Measurements from ENCODE around the gene MAGI2. TPM values are rescaled to one million over a fixed set of nuclear protein-coding genes. Genes with fewer than 3 reads are reported as not detected.

Gene MAGI2
- total and polyA plus RNA-seq, 2 of the 13 experiments (the other 11 are each of a cell fraction or from before 2014, with no cell fraction given), result 1.5 to 3.8 TPM

- Histone ChIP-seq H3K4me3 (replicated peaks in 1 of 3; ENCODE audit: insufficient read depth in 1 of 3, low read depth in 2 of 3, low read length in 3 of 3) (no peak overlapping the region), H3K9ac (ENCODE audit: insufficient read depth, low read depth, low read length) (no peak overlapping the region), H3K36me3 (replicated peaks in 1 of 2; ENCODE audit: control insufficient read depth in 1 of 2, insufficient read depth in 2 of 2, low read length in 2 of 2) (no peaks in the 10 kb centered on the region), H3K4me1 (ENCODE audit: insufficient read depth, low read length) (peaks cover 37% of the 10 kb centered on the region), H3K9me3 (ENCODE audit: low read length) (no peaks in the 10 kb centered on the region), H4K20me1 (ENCODE audit: insufficient read depth, low read length) (no peaks in the 10 kb centered on the region), H3K4me2 (ENCODE audit: low read depth, low read length) (no peak overlapping the region), H3K27me3 (ENCODE audit: control insufficient read depth in 1 of 2, insufficient read depth in 2 of 2, low read length in 2 of 2) (no peaks in the 10 kb centered on the region), H3K27ac (ENCODE audit: extremely low read length, insufficient read depth, low read length) (no peak overlapping the region), H3K79me2 (ENCODE audit: insufficient read depth, low read length) (no peaks in the 10 kb centered on the region), H2AFZ (ENCODE audit: low read length) (no peak overlapping the region)
- intact Hi-C loops (cut with micrococcal nuclease; ENCODE audit: unreplicated experiment) (no loop called here), in situ Hi-C loops (cut with HindIII; ENCODE audit: extremely low pct_ligation_motif_present, low pct_unique_long_range_greater_than_20kb) (no loop called here)
- BruUV-seq (replicated peaks), result no TSS peak
- no peak for ATAC-seq
- no peak for DNase-seq (ENCODE audit: low spot score)
- CTCF ChIA-PET (ENCODE audit: low intra/inter-chr PET ratio, low total read pairs), result no interaction called here
- TF ChIP-seq KAT7 (CRISPR knock-in tag; IDR thresholded peaks at IDR 0.05; ENCODE audit: borderline replicate concordance), result no peak
- no peak for TF ChIP-seq KLF6 (CRISPR knock-in tag; IDR thresholded peaks at IDR 0.05)
- TF ChIP-seq ZNF230 (CRISPR knock-in tag; IDR thresholded peaks at IDR 0.05), result no peak
- TF ChIP-seq SMC3 (IDR thresholded peaks at IDR 0.05; ENCODE audit: low read length), result no peak
- TF ChIP-seq DRAP1 (CRISPR knock-in tag; IDR thresholded peaks at IDR 0.05), result no peak
- TF ChIP-seq ZNF772 (CRISPR knock-in tag; IDR thresholded peaks at IDR 0.05), result no peak
- TF ChIP-seq FOXA3 (CRISPR knock-in tag; IDR thresholded peaks at IDR 0.05), result no peak
- no peak for FAIRE-seq
- POLR2A ChIA-PET, result no interaction called here
Measured at GRCh38 chr7:79436378-79436777, 17.1 kb downstream of the MAGI2 start.

- H2AFZ ChIP-seq (ENCODE audit: low read length), result no peak overlapping the region
- BruUV-seq (replicated peaks), result no TSS peak
- ATAC-seq, result peak; percentile 98
- FAIRE-seq, result peak; percentile 86
- peak overlapping the region; percentile 39; the same call in 1 of the 2 replicates for H3K4me2 ChIP-seq (ENCODE audit: low read depth, low read length)
- WGBS (ENCODE audit: low lambda C conversion rate), result 50% methylated on average over 1 of the region's 1 CpG
- intact Hi-C loops (cut with micrococcal nuclease; ENCODE audit: unreplicated experiment) (no loop called here), in situ Hi-C loops (cut with HindIII; ENCODE audit: extremely low pct_ligation_motif_present, low pct_unique_long_range_greater_than_20kb) (no loop called here)
- H3K36me3 ChIP-seq (replicated peaks in 1 of 2; ENCODE audit: control insufficient read depth in 1 of 2, insufficient read depth in 2 of 2, low read length in 2 of 2), result no peaks in the 10 kb centered on the region
- no peaks in the 10 kb centered on the region for H4K20me1 ChIP-seq (ENCODE audit: insufficient read depth, low read length)
- no peaks in the 10 kb centered on the region for H3K27me3 ChIP-seq (ENCODE audit: control insufficient read depth in 1 of 2, insufficient read depth in 2 of 2, low read length in 2 of 2)
- no peaks in the 10 kb centered on the region for H3K9me3 ChIP-seq (ENCODE audit: low read length)
- peaks cover 37% of the 10 kb centered on the region for H3K4me1 ChIP-seq (ENCODE audit: insufficient read depth, low read length)
- CTCF ChIA-PET (ENCODE audit: low intra/inter-chr PET ratio, low total read pairs), result no interaction called here
- H3K27ac ChIP-seq (ENCODE audit: extremely low read length, insufficient read depth, low read length), result peak overlapping the region; percentile 62
- no peak overlapping the region for H3K9ac ChIP-seq (ENCODE audit: insufficient read depth, low read depth, low read length)
- POLR2A ChIA-PET, result interaction anchor here (0.7 to 1.6 kb wide), 3 partner anchors 17 to 20 kb away, joined by 3 to 12 read pairs (median 4); partner anchors contain the start of gene MAGI2
- DNase-seq (ENCODE audit: low spot score), result peak; percentile 88
- H3K4me3 ChIP-seq (replicated peaks in 1 of 3; ENCODE audit: insufficient read depth in 1 of 3, low read depth in 2 of 3, low read length in 3 of 3), result no peak overlapping the region; a peak in 1 of 6 replicates
- no peaks in the 10 kb centered on the region for H3K79me2 ChIP-seq (ENCODE audit: insufficient read depth, low read length)
- TF ChIP-seq ZNF652 (CRISPR knock-in tag; IDR thresholded peaks at IDR 0.05; ENCODE audit: borderline replicate concordance, low read depth) (no peak), ZNF362 (CRISPR knock-in tag; IDR thresholded peaks at IDR 0.05; ENCODE audit: borderline replicate concordance) (peak; percentile 38; the same call in 1 of the 2 replicates), HOMEZ (CRISPR knock-in tag; IDR thresholded peaks at IDR 0.05; ENCODE audit: low read depth) (peak; percentile 67; the same call in 1 of the 2 replicates), KDM5A (IDR thresholded peaks at IDR 0.05; ENCODE audit: borderline replicate concordance, low read length) (no peak), POGZ (CRISPR knock-in tag; IDR thresholded peaks at IDR 0.05) (peak; percentile 69), TCF7 (IDR thresholded peaks at IDR 0.05; ENCODE audit: low read depth) (peak; percentile 45; the same call in 1 of the 2 replicates), SIX1 (CRISPR knock-in tag; IDR thresholded peaks at IDR 0.05; ENCODE audit: borderline replicate concordance) (no peak), ASH2L (IDR thresholded peaks at IDR 0.05; ENCODE audit: insufficient read length, low read depth, low read length) (no peak), ZFP36 (IDR thresholded peaks at IDR 0.05; ENCODE audit: borderline replicate concordance, low read depth, low read length, partially characterized antibody) (no peak), EP300 (IDR thresholded peaks at IDR 0.05; ENCODE audit: low read depth in 2 of 2, low read length in 2 of 2) (peak in 1 of 2 experiments; percentile 65; a peak in 2 of 4 replicates), EP300 (CRISPR knock-in tag; IDR thresholded peaks at IDR 0.05; ENCODE audit: borderline replicate concordance) (no peak)
Measured at GRCh38 chr7:79434867-79435266, 18.6 kb downstream of the MAGI2 start.
